Left ventricle myocardium superior (tissue), 1 donor: ENCODE data around the gene EXOSC7. TPM values are rescaled to one million over a fixed set of nuclear protein-coding genes. Genes with fewer than 3 reads are reported as not detected.
A peak's percentile ranks its signal among the peaks of the same experiment; 100 is the strongest.
"Not testable (repeated sequence)": the region's sequence is repeated elsewhere in the genome, so short reads cannot be mapped to it uniquely, and the experiment has no call there.

Experiments
- ATAC-seq: fragments of 200-7000 bp; cut with Tn5 transposase; one replicate; pipeline ENCODE4 v1.9.1; 2020; ENCODE audit warnings: mild to moderate bottlenecking, moderate library complexity
- DNase-seq: peaks from one replicate; pipeline ENCODE4 v3.0.0-alpha.2; 2020
- intact Hi-C: fragments of 100-400 bp; cut with micrococcal nuclease; formaldehyde crosslinking; loops from one replicate; pipeline ENCODE4 v1.11.0; 2022
- total RNA-seq: library from RNA; stranded (reverse); fragmentation: NEBNext Ultra II Directional; extraction: Animal tissue kit (Norgen Biotek cat#: 25700); gene quantifications from one replicate; pipeline ENCODE4 v1.2.1, GENCODE V29; 2021
- donor health status: DM: no; HTN: yes; CAD: no; lungs with severe emphysema.

Gene EXOSC7
- total RNA-seq, 1 donor from 2014 or later = 25.0 TPM

- intact Hi-C loops = no loop called here
- no peak for DNase-seq
- ATAC-seq = no peak
Observed at GRCh38 chr3:44960387-44961026, 15.5 kb upstream of the EXOSC7 start.

- DNase-seq = no peak
- intact Hi-C loops = no loop called here
- ATAC-seq = no peak
Observed at GRCh38 chr3:44961888-44962287, 14.2 kb upstream of the EXOSC7 start.

- ATAC-seq (no peak), DNase-seq (no peak)
- intact Hi-C loops = no loop called here
Observed at GRCh38 chr3:44962621-44963393, 13.2 kb upstream of the EXOSC7 start.

- intact Hi-C loops = no loop called here
- no peak for ATAC-seq
- no peak for DNase-seq
Observed at GRCh38 chr3:44963571-44964325, 12.3 kb upstream of the EXOSC7 start.

GRCh38 chr3:44965165-44965564 lies 10.9 kb upstream of the EXOSC7 start:
- no peak for ATAC-seq
- intact Hi-C loops = no loop called here
- DNase-seq = no peak

- intact Hi-C loops = no loop called here
- DNase-seq (no peak), ATAC-seq (no peak)
Observed at GRCh38 chr3:44966795-44967278, 9.2 kb upstream of the EXOSC7 start.

- DNase-seq = no peak
- intact Hi-C loops = no loop called here
- no peak for ATAC-seq
Observed at GRCh38 chr3:44968447-44968858, 7.6 kb upstream of the EXOSC7 start.

- intact Hi-C loops = no loop called here
- DNase-seq (no peak), ATAC-seq (peak; percentile 24)
Observed at GRCh38 chr3:44969154-44969827, 6.8 kb upstream of the EXOSC7 start.

GRCh38 chr3:44969828-44970179 lies 6.2 kb upstream of the EXOSC7 start:
- intact Hi-C loops = no loop called here
- DNase-seq (no peak), ATAC-seq (no peak)

GRCh38 chr3:44970926-44971490 lies 5.0 kb upstream of the EXOSC7 start:
- intact Hi-C loops = no loop called here
- ATAC-seq = no peak
- no peak for DNase-seq

- DNase-seq (no peak), ATAC-seq (no peak)
- intact Hi-C loops = no loop called here
Observed at GRCh38 chr3:44974416-44974815, 1.6 kb upstream of the EXOSC7 start.

- intact Hi-C loops = no loop called here
- ATAC-seq = no peak
- DNase-seq = no peak
Observed at GRCh38 chr3:44981220-44981619, 5.2 kb downstream of the EXOSC7 start.

GRCh38 chr3:44981751-44982150 lies 5.7 kb downstream of the EXOSC7 start:
- no peak for DNase-seq
- intact Hi-C loops = no loop called here
- no peak for ATAC-seq

- ATAC-seq (peak; percentile 4), DNase-seq (no peak)
- intact Hi-C loops = no loop called here
Observed at GRCh38 chr3:44982817-44983216, 6.8 kb downstream of the EXOSC7 start.

GRCh38 chr3:44983484-44983941 lies 7.5 kb downstream of the EXOSC7 start:
- ATAC-seq (peak; percentile 85), DNase-seq (no peak)
- intact Hi-C loops = no loop called here

GRCh38 chr3:44984335-44984734 lies 8.3 kb downstream of the EXOSC7 start:
- no peak for ATAC-seq
- no peak for DNase-seq
- intact Hi-C loops = no loop called here

- ATAC-seq, DNase-seq, intact Hi-C loops: not testable (repeated sequence)
Observed at GRCh38 chr3:44986330-44986729, 10.3 kb downstream of the EXOSC7 start.

- intact Hi-C loops = no loop called here
- ATAC-seq (no peak), DNase-seq (no peak)
Observed at GRCh38 chr3:44987332-44987731, 11.3 kb downstream of the EXOSC7 start.

GRCh38 chr3:44988073-44988472 lies 12.0 kb downstream of the EXOSC7 start:
- DNase-seq = no peak
- intact Hi-C loops = no loop called here
- ATAC-seq = no peak
